K562 (cell line): Measurements from ENCODE around the gene NAT14. TPM values are rescaled to one million over a fixed set of nuclear protein-coding genes. Genes with fewer than 3 reads are reported as not detected.

Source experiments
- ARID2 ChIP-seq: fragments of 450-650 bp; IDR thresholded peaks from 2 replicates; pipeline ENCODE4 v1.6.1; 2017; ENCODE audit warnings: antibody characterized with exemption, mild to moderate bottlenecking
- ARID3B ChIP-seq: fragments of 250-450 bp; sonication (Bioruptor Pico); IDR thresholded peaks from 2 replicates; pipeline ENCODE4 v1.4.0; 2020; ENCODE audit warnings: borderline replicate concordance
- ARNT ChIP-seq, 2 experiments: fragments of 450-650 bp; IDR thresholded peaks; 2 replicates each; pipeline ENCODE4 v1.6.1; 2016; ENCODE audit warnings: mild to moderate bottlenecking in 1 of 2
- BRF1 ChIP-seq: IDR thresholded peaks from 3 replicates; pipeline ENCODE4 v1.6.1; 2011; ENCODE audit warnings: borderline replicate concordance, mild to moderate bottlenecking; ENCODE audit not compliant: insufficient read length; ENCODE audit errors: extremely low read depth
- C11orf30 ChIP-seq: fragments of 450-650 bp; IDR thresholded peaks from 2 replicates; pipeline ENCODE4 v1.6.1; 2016; ENCODE audit warnings: low read depth, mild to moderate bottlenecking
- CTBP1 ChIP-seq: fragments of 450-650 bp; IDR thresholded peaks from 2 replicates; pipeline ENCODE4 v1.6.1; 2016; ENCODE audit warnings: borderline replicate concordance
- ELK1 ChIP-seq: sonication (generic); formaldehyde crosslinking; IDR thresholded peaks from 2 replicates; pipeline ENCODE4 v1.8.1; 2022; ENCODE audit warnings: missing genetic modification reagents
- HCFC1 ChIP-seq: IDR thresholded peaks from 2 replicates; pipeline ENCODE4 v1.6.1; 2012; ENCODE audit warnings: low read depth, low read length, improper control_type of control experiment
- MECOM ChIP-seq: fragments of 250-450 bp; sonication (Bioruptor Pico); IDR thresholded peaks from 2 replicates; pipeline ENCODE4 v1.8.0; 2022; ENCODE audit warnings: inconsistent platforms
- MYNN ChIP-seq, 2 experiments: sonication (generic); formaldehyde crosslinking in 1 of 2; IDR thresholded peaks; 2 replicates each; pipeline versions ENCODE4 v1.5.0 to v1.6.1; 2016 to 2020; ENCODE audit warnings: antibody characterized with exemption in 1 of 2, missing genetic modification reagents in 1 of 2
- NR2C2 ChIP-seq, 2 experiments: fragments of 200-800 bp in 1 of 2; sonication (Bioruptor generic) in 1 of 2; sonication (generic) in 1 of 2; formaldehyde crosslinking in 1 of 2; IDR thresholded peaks; 2 replicates each; pipeline versions ENCODE4 v1.6.1 to v1.8.0; 2016 to 2022; ENCODE audit warnings: mild to moderate bottlenecking in 1 of 2, missing compliant biosample characterization in 1 of 2, missing genetic modification characterization in 1 of 2, missing genetic modification reagents in 1 of 2
- SLC30A9 ChIP-seq: fragments of 250-450 bp; sonication (Bioruptor Pico); IDR thresholded peaks from 2 replicates; pipeline ENCODE4 v1.8.0; 2022; ENCODE audit warnings: mild to moderate bottlenecking, moderate library complexity
- TAF7 ChIP-seq: fragments of 450-650 bp; IDR thresholded peaks from 2 replicates; pipeline ENCODE4 v1.6.1; 2016; ENCODE audit warnings: missing genetic modification characterization, missing compliant biosample characterization
- TBL1XR1 ChIP-seq, 2 experiments: IDR thresholded peaks; 2 replicates each; pipeline ENCODE4 v1.6.1; 2012; ENCODE audit warnings: improper control_type of control experiment in 2 of 2, low read length in 2 of 2, mild to moderate bottlenecking in 1 of 2
- TOE1 ChIP-seq, 2 experiments: fragments of 450-650 bp in 1 of 2; sonication (generic) in 1 of 2; formaldehyde crosslinking in 1 of 2; IDR thresholded peaks; 2 replicates each; pipeline versions ENCODE4 v1.7.1 to v1.8.0; 2016 to 2022; ENCODE audit warnings: borderline replicate concordance in 2 of 2, mild to moderate bottlenecking in 2 of 2, antibody characterized with exemption in 1 of 2, inconsistent platforms in 1 of 2, low read depth in 1 of 2, missing genetic modification reagents in 1 of 2, moderate library complexity in 1 of 2
- WHSC1 ChIP-seq: IDR thresholded peaks from one replicate; pipeline ENCODE4 v1.6.1; 2012; ENCODE audit warnings: low read length, control low read depth, inconsistent platforms
- ZNF143 ChIP-seq: sonication (generic); formaldehyde crosslinking; IDR thresholded peaks from 2 replicates; pipeline ENCODE4 v1.9.0; 2022; ENCODE audit warnings: mild to moderate bottlenecking, missing genetic modification reagents
- polyA plus RNA-seq, 8 experiments: library from polyadenylated mRNA; depleted of rRNA in 4 of 8; stranded (reverse) in 5 of 8; unstranded in 3 of 8; fragments of >200 nt; fragmentation: Nextera tagmentation in 2 of 8; fragmentation: Illumina TruSeq in 1 of 8; extraction: Ambion mirVana in 2 of 8; extraction: Trizol in 1 of 8; gene quantifications; 2 replicates each; pipeline versions ENCODE4 v1.2.1 to v1.2.3, GENCODE V29; 2011 to 2014; ENCODE audit warnings: inconsistent platforms in 1 of 8, missing spikeins in 1 of 8
- total RNA-seq, 7 experiments: library from RNA; depleted of rRNA in 6 of 7; stranded (reverse); fragments of >200 nt in 6 of 7; fragmentation: Illumina TruSeq in 2 of 7; extraction: Trizol in 2 of 7; gene quantifications; 2 replicates each; pipeline versions ENCODE4 v1.2.1 to v1.2.3, GENCODE V29; 2011 to 2021; ENCODE audit warnings: low replicate concordance in 1 of 7
- TF ChIP-seq, protein P1 (sequence below): sonication (generic); formaldehyde crosslinking; IDR thresholded peaks from 2 replicates; pipeline ENCODE4 v1.8.0; 2023; ENCODE audit warnings: missing genetic modification reagents, mild to moderate bottlenecking, borderline replicate concordance

Gene NAT14
- total and polyA plus RNA-seq, 9 of the 15 experiments (the other 6 are each of a cell fraction or from before 2014, with no cell fraction given), result 2.4 to 77.0 (median 26.7) TPM

DNA sequence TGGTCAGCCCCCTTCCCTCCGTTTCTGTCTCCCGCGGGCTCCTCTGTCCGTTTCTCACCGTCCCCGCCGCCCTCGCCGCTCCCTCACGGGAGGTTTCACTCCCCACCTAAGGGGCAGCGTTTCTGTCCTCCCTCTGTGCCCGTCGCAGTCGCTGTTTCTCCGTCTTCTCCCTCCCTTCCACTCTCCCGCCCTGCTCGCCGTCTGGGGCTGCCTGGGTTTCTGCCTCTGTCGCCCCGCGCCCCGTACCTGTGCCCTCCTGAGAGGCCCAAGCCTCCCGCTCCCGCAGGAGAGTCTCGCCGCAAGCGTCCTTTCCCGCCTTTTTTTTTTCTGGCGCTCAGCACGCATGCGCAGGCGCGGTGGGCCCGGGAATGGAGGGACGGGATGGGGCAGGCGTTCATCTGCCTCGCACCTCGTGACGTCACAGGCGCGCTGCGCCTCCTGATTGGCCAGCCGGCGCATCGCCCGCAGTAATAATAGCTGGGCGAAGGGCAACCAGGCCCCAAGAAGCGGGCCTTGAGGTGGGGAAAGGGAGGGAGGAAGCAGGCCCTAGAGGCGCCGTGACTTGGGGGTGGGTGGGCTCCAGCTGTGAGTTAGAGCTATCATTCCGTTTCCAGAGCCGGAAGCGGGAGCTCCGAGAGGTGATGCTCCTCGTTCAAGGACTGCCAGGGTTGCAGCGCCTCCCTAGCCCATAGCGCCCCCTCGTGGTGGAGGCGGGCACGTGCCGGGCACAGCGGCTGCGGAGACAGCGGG is 18.7 kb downstream of the NAT14 start (continued):
- TF ChIP-seq BRF1, result no peak
- TF ChIP-seq SLC30A9 (CRISPR knock-in tag), result no peak
- no peak for TF ChIP-seq HCFC1
- peak in 1 of 2 experiments; percentile 69; a peak in 2 of 4 replicates for TF ChIP-seq ARNT (IDR thresholded peaks at IDR 0.05)
- TF ChIP-seq NR2C2 (CRISPR knock-in tag; IDR thresholded peaks at IDR 0.05), result peak; percentile 88
- no peak for TF ChIP-seq NR2C2 (tag; IDR thresholded peaks at IDR 0.05)
- TF ChIP-seq TAF7 (tag), result peak; percentile 33; the same call in 1 of the 2 replicates
- TF ChIP-seq TOE1 (IDR thresholded peaks at IDR 0.05; ENCODE audit: borderline replicate concordance), result peak; percentile 69; the same call in 1 of the 2 replicates
- peak; percentile 79; the same call in 1 of the 2 replicates for TF ChIP-seq TOE1 (CRISPR knock-in tag; IDR thresholded peaks at IDR 0.05; ENCODE audit: borderline replicate concordance, low read depth)
- no peak for TF ChIP-seq WHSC1
- TF ChIP-seq ZNF143 (CRISPR knock-in tag), result peak; percentile 72
- TF ChIP-seq ELK1 (CRISPR knock-in tag), result peak; percentile 89; the same call in 1 of the 2 replicates
- TF ChIP-seq, protein P1, sequence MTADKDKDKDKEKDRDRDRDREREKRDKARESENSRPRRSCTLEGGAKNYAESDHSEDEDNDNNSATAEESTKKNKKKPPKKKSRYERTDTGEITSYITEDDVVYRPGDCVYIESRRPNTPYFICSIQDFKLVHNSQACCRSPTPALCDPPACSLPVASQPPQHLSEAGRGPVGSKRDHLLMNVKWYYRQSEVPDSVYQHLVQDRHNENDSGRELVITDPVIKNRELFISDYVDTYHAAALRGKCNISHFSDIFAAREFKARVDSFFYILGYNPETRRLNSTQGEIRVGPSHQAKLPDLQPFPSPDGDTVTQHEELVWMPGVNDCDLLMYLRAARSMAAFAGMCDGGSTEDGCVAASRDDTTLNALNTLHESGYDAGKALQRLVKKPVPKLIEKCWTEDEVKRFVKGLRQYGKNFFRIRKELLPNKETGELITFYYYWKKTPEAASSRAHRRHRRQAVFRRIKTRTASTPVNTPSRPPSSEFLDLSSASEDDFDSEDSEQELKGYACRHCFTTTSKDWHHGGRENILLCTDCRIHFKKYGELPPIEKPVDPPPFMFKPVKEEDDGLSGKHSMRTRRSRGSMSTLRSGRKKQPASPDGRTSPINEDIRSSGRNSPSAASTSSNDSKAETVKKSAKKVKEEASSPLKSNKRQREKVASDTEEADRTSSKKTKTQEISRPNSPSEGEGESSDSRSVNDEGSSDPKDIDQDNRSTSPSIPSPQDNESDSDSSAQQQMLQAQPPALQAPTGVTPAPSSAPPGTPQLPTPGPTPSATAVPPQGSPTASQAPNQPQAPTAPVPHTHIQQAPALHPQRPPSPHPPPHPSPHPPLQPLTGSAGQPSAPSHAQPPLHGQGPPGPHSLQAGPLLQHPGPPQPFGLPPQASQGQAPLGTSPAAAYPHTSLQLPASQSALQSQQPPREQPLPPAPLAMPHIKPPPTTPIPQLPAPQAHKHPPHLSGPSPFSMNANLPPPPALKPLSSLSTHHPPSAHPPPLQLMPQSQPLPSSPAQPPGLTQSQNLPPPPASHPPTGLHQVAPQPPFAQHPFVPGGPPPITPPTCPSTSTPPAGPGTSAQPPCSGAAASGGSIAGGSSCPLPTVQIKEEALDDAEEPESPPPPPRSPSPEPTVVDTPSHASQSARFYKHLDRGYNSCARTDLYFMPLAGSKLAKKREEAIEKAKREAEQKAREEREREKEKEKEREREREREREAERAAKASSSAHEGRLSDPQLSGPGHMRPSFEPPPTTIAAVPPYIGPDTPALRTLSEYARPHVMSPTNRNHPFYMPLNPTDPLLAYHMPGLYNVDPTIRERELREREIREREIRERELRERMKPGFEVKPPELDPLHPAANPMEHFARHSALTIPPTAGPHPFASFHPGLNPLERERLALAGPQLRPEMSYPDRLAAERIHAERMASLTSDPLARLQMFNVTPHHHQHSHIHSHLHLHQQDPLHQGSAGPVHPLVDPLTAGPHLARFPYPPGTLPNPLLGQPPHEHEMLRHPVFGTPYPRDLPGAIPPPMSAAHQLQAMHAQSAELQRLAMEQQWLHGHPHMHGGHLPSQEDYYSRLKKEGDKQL (CRISPR knock-in tag), result peak; percentile 100
- TF ChIP-seq ARID3B (CRISPR knock-in tag), result no peak
- TF ChIP-seq MECOM (CRISPR knock-in tag), result no peak; the same call in 1 of the 2 replicates
- peak; percentile 56; the same call in 1 of the 2 replicates for TF ChIP-seq ARID2
- peak; percentile 87 for TF ChIP-seq CTBP1
- TF ChIP-seq C11orf30, result no peak
- peak; percentile 27 to 60; a peak in 2 of 4 replicates for TF ChIP-seq TBL1XR1 (IDR thresholded peaks at IDR 0.05; ENCODE audit: low read length in 2 of 2)
- no peak for TF ChIP-seq MYNN (IDR thresholded peaks at IDR 0.05)
- no peak for TF ChIP-seq MYNN (CRISPR knock-in tag; IDR thresholded peaks at IDR 0.05)
